ENCODE results near the gene PGAM5.

The PGAM5 gene

DNA sequence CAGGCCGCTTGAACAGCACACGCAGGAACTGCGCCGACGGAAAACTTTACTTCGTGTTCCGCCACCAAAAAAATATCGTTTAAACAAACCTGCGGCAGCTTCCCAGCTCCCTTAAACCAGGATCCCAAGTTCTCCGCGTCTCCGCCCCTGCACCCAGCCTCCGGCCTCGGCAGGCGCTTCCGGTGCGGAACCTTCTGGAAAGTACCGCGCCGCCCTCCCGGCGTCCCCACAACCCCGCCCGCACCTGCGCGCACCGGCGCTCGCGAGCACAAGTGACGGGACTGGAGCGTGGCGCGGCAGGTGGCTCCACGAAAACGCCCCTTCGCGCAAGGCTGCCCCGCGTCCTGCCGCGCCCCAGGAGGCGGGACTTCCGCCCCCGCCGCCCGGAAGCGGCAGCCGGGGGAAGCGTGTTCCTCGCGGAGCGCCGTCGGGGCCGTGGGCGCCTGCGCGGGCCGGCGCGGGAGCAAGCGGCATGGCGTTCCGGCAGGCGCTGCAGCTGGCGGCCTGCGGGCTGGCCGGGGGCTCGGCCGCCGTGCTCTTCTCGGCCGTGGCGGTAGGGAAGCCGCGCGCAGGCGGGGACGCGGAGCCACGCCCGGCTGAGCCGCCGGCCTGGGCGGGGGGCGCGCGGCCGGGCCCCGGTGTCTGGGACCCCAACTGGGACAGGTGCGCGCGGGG, at the start of gene PGAM5:
PGAM5 (plus strand) TSS at position 438 of the 675 bp plus-strand sequence; CDS start at position 473, 35 bp downstream.
- peak; percentile 88 to 90 for DNase-seq

DNA sequence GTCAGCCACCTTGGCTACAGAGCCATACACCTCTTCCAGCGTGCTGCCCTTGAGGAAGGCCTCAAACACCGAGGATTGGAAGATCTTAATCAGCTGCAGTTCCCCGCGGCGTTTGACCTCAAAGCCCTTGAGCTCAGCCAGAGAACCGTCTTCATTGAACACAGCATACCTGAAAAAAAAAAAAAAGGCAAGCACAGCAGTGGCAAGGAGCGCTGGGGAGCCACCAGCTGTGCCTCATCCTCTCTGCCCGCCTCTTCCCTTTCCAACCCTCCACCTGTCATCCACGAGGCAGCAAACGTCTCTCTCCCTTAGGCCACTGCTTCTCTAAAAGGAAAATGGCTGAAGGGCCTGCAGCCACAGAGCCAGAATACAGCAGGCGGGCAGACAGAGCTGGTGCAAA, 49.6 kb upstream of the PGAM5 start:
- DNase-seq: no peak

DNA sequence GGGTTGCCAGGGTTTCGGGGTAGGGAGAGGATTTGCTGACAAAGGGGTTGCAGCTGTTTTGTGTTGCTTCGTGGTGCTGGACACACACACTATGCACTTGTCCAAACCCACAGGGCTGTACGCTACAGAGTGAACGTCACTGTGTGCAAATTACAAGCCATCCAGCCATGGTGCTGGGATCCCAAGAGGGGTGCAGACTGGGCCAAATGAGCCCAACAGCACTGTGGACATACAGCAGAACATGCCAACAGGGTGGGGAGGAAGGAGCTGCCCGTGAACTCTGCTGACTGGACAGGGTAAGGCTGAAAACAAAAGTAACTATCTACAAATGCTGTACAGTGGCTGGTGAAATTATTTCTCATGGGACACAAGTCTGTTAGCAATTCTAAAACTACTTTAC, 48.7 kb upstream of the PGAM5 start:
- DNase-seq: no peak

DNA sequence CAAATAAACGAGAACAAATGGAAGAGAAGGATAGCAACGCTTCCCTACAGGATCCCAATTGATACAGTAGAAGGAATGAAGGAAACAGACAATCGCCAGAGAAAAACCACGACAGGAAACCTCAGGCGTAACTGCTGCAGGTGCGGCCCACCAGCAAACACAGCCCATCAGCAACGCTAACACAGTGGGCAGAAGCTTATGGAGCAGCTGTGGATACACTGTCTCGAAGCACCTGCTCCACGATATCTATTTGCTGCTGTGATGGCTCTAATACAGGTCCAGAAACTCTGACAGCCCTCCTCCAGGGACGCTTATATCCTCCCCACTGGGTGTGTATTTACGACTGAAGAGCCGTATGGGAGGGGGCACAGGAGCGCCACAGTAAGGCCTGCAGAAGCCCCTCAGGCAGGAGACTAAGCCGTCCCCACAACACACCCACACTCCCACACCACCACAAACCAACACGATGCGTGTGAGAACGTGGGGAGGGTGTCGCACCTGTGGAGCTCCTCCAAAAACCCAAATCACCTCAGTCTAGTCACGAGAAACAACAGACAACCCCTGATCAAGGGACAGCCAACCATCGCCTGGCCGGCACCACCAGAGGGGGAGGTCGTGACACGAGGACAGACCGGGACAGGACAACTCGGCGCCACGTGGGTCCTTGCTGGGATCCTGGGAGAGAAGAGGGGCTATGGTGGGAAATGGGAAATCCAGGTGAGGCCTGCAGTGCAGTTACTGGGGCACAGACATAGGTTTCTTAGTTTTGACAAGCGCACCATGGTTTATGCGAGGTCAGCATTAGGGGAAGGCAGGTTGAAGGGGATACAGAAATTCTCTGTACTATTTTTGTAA, 47.5 kb upstream of the PGAM5 start:
- no peak for DNase-seq

DNA sequence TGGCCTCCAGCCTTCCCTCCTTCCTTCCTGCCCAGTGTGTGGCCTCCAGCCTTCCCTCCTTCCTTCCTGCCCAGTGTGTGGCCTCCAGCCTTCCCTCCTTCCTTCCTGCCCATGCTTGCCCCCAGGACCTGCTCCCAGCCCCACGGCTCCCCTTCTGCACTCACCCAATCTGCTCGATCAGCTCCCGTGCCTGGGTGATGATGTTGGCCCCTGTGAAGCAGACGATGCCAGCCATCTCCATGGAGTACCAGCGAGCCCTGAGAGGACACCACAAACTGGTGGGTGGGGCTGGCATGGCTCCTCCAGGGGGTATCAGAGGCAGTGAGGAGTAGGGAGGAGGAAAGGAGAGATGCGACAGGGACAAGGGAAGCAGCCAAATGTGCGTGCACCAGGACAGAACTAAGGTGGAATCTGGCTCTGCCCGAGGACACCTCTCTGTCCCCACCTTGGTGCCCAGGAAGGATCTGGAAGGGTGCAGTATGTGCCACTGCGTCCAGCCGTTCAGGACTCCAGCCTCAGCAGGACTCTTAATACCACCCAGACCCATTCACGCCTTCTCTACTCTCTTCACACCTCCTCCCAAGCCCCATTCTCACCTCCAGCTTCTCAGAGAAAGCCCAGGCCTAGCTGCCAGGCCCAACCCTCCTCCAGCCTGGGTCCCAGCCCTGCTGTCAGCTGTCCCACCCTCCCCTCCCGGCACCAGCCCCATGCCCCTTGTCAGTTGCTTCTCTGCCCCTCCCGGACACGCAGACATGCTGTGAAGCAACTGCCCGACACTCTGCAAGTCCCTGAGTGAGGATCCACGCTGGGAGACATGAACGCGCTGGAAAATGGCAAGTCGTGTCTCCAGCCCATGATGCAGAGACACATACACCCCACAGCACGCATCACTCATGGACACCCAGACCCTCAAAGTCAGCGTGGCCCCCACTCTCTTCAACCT, 46.2 kb upstream of the PGAM5 start:
- DNase-seq: no peak

DNA sequence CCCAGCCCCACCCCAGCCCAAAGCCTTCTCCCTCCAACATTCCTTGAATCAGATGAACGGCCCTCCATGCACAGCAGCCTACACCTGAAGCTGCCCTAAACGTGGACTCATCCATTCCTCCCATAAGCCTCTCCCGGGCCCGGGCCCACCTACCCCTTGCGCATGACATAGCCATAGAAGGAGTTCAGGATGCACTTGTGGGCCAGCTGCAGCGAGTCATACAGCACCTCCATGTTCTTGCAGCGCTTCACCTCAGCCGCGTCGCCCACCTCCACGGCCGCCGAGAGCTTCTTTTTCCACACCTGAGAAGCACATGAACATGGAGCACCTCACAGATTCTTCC, 45.5 kb upstream of the PGAM5 start:
- no peak for DNase-seq

DNA sequence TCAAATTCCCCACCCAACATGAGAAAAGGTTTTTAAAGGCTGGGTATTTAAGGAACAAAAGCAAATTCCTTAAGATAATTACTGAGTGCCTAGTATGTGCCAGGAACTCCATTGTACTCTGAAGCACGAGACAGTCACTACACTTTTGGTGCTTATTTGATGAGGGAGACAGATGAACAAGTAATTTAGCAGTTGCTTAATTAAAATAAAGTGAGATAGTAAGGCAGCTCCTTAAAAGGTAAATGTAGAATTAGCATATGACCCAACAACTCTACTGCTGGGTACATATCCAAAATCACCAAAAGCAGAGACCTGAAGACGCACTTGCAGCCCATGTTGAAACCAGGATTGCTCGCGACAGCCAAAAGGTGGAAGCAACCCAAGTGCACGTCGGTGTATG, 44.8 kb upstream of the PGAM5 start:
- no peak for DNase-seq

DNA sequence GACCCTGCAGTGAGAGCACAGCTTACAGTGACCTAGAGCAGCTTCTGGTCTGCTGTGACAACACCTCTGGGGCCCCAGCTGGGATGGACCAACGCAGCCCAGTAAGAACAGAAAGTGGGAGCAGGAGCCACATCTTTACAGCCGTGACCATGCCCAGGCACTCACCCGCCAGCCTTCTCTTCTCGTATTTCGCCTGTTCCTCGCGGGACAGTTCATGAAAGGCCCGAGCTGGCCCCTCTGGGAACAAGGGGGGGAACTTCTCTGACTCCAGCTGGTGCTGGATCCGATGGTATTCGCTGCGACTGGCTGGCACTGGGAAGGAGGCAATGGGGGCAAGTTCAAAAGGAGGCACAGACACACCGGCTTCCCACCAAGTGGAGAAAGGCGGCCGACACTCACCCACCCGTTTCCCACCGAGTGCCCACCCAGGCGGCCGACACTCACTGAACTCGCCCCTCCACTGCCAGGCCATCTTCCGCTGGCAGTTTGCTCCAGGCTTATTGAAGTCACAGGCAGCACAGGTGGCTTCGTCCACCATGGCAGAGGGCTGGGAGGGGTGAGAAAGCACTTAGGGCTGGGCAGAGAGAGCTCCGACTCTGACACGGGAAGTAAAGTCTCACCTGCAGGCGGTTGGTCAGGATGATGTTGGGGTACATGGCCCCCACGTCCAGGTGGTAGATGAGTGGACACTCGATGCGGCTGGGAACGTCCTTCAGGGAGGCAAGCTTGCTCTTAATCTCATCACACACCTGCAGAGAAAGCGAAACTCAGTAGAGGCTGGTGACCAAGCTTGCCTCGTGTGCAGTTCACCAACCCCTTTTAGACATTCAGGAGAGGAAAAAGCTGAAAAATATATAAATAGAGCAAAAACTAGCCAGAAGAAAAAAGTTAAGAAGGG, 42.2 kb upstream of the PGAM5 start:
- DNase-seq: no peak

DNA sequence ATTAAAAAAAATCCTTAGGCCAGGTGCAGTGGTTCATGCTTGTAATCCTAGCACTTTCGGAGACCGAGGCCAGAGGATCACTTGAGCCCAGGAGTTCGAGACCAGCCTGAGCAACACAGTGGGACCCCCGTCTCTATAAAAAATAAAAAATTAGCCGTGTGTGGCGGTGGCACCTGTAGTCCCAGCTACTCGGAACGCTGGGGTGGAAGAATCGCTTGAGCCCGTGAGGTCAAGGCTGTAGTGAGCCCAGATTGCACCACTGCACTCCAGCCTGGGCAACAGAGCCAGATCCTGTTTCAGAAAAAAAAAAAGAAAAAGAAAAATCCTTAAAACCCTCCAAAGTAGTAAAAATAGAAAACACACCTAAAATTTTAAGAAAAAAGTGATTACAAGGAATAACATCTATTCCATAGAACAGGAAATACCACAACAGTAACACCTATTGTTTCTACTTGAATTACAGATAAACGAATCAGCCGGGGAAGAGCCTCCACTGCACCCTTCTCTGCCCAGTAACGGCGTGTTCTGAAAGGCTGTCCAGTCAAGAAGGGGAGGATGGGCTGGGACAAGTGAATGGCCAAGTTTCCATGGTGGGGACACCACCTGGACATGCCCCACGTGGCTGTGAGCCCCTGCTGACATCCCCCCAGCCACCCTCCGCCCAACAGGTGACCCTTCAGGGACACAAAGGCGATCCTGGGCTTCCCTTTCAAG, 41.3 kb upstream of the PGAM5 start:
- DNase-seq: no peak

DNA sequence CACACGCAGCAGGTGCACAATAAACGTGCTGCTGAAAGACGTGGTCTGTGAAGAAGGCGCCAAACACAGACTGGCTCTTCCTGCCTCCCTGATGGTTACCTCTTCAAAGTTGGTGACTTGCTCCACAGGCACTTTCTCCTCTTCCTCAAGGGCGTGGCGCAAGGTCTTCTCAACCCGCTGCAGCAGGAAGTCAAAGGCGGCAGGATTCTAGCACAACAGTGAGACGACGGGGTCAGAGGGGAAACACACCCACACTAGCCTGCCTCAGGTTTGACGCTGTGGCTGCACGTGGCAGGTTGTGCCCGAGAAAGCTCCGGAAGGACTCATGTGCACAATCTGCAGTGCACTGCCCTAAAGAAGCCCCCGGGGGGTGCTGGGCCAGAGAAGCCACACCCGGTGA, 38.5 kb upstream of the PGAM5 start:
- no peak for DNase-seq

DNA sequence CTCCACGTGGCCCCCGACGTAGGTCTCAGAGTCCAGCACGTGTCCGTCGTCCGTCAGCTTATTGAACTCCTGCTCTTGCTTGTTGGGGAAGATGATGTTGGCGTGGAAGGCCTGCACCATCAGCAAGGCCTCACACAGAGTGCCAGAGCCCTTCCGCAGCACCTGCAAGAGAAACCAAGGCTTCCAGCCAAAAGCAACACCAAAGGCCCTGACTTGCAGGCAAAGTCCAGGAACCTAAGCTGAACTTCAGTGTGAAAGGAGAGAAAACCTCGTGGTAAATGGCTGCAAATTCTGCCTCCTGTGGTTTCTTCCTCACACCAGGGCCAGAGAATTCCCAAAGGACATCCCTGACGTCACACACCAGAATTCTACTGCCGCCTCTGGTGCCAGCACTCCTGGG, 38.0 kb upstream of the PGAM5 start:
- no peak for DNase-seq

DNA sequence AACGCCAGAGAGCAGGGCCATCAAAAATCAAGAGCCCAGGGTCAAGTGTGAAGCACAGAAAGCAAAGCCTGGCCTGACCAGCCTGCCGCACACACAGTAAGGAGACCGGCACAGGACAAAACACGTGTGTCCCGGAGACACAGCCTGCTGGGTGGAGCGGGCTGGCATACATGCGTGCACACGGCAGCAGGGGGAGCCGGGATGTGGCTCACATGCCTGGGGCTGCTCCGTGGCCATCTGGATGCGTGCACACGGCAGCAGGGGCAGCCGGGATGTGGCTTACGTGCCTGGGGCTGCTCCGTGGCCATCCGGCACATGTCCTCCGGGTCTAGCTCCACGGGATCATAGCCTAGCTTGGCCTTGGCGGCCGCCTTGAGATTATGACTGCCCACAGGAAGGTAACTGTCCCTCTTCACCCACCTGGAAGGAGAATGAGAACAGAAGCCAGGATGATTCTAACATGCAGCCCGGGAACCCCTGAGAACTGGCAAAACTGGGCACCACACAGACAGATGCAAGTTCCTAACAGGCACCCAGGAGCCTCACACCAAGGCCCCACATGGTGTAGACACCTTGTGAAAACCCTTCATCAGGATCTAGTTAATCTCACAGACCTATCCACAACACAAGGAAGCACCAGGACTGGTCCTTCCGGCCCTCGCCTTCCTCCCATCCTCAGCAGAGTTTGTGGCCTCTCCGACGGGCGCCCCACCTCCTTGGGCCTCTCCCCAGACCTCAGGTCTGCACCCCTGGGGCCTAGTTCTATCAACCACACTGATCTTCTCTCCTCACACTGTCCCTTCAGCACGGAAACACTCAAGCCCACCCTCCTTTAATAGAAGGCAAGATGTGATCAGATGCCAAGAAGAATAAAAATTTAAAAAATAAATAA, 37.1 kb upstream of the PGAM5 start:
- no peak for DNase-seq

DNA sequence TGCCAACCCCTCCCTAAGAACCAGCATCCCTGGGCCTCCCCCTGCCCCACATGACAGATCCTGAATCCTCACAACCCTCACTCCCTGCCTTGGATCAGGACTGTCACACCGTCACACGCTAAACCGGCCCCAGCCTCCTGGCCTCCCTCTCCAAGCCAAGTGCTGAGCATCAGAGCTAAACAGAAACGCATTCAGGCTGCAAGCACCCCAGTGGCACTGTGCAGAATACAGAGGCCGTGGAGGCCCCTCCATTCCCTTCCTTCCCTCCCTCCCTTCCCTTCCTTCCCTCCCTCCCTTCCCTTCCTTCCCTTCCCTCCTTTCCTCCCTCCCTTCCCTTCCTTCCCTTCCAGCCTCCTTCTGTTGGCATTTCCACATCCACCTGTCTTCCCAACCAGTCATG, 36.1 kb upstream of the PGAM5 start:
- no peak for DNase-seq

DNA sequence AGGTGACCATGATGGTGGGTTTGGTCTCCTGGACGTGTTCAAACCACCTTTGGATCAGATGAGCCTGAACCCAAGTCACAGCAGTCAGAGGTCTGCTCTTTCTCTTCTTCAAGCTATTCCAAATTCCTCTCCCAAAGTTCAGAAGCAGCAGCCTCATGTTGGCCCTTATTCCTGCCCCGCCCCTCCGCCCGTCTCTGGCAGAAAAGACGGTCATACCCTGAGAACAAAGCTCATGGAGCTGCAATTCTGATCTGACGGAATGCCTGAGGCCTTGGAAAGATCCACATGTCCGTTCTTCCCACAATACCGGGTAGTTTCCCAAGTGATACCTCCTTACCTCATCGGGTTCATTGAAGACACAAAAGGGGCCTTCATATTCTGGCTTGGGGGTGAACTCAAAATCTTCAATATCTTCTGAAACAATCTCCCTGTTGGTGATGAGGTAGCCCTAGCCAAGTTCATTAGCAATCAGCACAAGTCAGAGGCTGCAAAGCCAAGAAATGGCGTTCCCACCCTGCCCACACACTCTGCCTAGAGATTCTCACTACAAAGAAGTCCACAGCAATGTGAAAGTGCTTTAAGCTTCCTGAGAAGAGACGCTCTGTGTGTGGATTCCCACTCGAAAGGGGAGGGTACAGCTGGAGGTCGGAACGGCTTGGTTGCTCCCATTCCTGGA, 34.7 kb upstream of the PGAM5 start:
- no peak for DNase-seq

DNA sequence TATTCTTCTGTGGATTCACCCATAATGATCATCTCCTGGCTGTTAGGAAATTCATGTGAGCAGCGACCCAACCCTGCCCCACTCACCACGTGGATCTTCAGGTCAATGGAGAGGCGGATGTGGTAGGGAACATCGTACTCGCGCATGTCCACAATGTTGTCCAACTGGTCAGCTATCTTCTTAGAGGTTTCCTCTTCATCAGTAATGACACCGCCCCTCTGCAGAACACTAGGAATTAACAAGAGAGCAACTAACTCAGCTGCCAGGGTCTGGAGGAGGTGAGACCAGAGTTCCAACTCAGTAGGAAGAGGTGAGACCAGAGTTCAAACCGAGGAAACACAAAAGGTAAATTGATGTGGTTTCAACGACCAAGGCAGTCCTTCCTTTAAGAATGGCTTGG, 33.1 kb upstream of the PGAM5 start:
- DNase-seq: no peak

DNA sequence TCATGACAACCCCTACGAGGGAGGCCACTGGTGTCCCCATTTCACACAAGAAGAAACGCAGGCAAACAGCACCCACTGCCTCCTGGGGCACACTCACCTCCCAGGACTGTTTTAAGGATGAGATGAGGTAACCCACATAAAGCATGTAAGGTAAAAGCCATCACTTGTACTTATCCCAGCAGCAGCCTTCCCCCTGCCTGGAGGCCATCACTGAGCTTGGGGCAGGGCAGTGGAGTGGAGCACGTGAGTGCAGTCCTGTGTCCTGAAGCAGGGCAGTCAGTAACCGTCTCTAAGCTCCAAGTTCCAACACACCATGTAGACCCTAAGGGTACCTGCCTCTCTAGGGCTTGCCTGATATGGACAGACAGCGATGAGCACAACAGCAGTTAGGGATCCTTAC, 25.2 kb upstream of the PGAM5 start:
- no peak for DNase-seq

DNA sequence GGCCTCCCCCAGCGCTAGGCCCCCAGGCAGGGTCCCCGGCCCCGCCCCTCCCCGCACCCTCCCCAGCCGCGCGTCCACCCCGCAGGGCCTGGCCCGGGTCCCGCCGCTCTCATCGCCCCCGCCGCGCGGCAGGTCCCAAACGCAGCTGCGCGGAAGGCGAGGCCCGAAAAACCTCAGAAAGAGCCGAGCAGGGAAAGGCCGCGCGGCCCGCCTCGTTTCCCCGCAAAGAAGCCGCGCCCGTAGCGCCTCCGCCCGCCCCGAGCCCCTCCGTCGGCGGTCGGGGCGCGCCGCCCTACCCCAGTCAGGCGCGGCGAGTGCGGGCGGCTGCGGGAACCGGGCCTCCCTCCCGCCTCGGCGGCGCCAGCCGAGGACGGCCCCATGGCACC, 23.8 kb upstream of the PGAM5 start:
- no peak for DNase-seq

DNA sequence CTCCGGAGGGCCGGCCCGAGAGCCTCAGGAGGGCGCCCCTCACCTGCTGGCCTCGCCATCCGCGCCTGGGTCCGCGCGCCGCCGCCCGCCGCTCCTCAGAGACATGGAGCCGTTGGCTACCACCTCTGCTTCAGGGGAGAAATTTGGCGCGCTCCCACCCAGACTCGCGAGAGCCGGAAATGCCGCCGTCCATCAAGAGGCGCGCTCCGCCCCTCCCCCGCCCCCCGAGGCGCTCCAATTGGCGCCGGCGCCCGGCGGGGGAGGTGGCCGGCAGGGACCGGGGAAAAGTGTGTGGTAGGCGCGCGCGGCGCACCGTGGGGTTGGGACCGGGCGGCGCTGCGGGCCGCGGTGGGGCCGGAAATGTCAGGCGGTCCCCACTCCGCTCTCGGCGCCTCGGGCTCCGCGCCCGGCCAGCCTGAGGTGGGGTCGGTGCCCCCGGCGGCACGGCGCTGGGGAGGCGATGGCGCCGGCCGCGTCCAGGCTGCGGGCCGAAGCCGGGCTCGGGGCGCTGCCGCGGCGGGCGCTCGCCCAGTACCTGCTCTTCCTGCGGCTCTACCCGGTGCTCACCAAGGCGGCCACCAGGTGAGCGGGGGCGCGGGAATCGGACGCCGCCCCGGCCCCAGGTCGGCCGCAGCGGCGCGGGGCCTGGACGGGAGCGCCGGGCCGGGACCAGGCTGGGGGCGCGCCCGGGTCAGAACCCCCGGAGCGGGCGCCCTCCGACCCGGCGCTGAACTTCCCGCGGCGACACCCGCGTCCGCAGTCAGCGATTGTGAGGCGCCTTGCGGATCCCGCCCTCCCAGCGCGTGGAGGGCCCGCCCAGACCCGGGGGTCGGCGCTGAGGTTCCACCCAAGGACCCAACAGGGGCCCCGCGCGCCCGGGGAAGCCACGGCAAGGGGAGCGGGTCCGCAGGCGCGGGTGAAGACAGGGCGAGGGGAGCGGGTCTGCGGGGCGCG, 23.2 kb upstream of the PGAM5 start, which contains the start of the genes POLE and PXMP2:
POLE (minus strand) TSS at position 132 of the 954 bp plus-strand sequence; CDS start at position 105, 27 bp downstream.
PXMP2 (plus strand) TSS at position 377 of the 954 bp plus-strand sequence; CDS start at position 461, 84 bp downstream.
- DNase-seq: peak; percentile 97

DNA sequence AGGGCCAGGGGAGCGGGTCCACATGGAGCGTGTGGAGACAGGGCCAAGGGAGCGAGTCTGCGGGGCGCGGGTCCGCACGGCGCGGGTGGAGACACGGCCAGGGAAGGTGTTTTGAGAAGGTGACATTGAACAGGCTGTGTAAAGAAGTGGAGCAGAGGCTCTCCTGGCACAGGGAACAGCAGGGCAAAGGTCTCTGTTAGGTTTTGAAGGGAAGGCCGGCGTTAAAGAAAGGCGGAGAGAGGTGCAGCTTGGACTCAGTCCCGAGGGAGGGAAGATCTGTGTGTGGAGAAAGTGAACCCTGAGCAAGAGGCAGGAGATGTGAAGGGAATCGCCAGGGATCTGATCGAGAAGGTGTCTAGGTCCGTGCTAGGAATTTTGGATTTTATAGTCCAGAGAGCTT, 21.4 kb upstream of the PGAM5 start:
- DNase-seq: no peak
